Measurements from ENCODE around the gene AP2A1.

AP2A1 gene

GRCh38 chr19:49829200-49829599 is 62.4 kb downstream of the AP2A1 start:
- TF ChIP-seq, protein P1, sequence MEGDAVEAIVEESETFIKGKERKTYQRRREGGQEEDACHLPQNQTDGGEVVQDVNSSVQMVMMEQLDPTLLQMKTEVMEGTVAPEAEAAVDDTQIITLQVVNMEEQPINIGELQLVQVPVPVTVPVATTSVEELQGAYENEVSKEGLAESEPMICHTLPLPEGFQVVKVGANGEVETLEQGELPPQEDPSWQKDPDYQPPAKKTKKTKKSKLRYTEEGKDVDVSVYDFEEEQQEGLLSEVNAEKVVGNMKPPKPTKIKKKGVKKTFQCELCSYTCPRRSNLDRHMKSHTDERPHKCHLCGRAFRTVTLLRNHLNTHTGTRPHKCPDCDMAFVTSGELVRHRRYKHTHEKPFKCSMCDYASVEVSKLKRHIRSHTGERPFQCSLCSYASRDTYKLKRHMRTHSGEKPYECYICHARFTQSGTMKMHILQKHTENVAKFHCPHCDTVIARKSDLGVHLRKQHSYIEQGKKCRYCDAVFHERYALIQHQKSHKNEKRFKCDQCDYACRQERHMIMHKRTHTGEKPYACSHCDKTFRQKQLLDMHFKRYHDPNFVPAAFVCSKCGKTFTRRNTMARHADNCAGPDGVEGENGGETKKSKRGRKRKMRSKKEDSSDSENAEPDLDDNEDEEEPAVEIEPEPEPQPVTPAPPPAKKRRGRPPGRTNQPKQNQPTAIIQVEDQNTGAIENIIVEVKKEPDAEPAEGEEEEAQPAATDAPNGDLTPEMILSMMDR (IDR thresholded peaks at IDR 0.05; ENCODE audit: low read depth, low read length, missing control alignments): no peak
- no peak for DNase-seq (ENCODE audit: extremely low read depth, low read depth)
- no peak overlapping the region for H3K4me3 ChIP-seq (replicated peaks; ENCODE audit: low read depth, low read length)

- TF ChIP-seq, protein P1 (IDR thresholded peaks at IDR 0.05; ENCODE audit: low read depth, low read length, missing control alignments): no peak
- H3K4me3 ChIP-seq (replicated peaks; ENCODE audit: low read depth, low read length): no peak overlapping the region
- no peak for DNase-seq (ENCODE audit: extremely low read depth, low read depth)
Observed at GRCh38 chr19:49829721-49830120, 62.9 kb downstream of the AP2A1 start.

- TF ChIP-seq, protein P1 (IDR thresholded peaks at IDR 0.05; ENCODE audit: low read depth, low read length, missing control alignments): no peak
- DNase-seq (ENCODE audit: extremely low read depth, low read depth): no peak
- H3K4me3 ChIP-seq (replicated peaks; ENCODE audit: low read depth, low read length): no peak overlapping the region
Observed at GRCh38 chr19:49830766-49831165, 64.0 kb downstream of the AP2A1 start.

DNA sequence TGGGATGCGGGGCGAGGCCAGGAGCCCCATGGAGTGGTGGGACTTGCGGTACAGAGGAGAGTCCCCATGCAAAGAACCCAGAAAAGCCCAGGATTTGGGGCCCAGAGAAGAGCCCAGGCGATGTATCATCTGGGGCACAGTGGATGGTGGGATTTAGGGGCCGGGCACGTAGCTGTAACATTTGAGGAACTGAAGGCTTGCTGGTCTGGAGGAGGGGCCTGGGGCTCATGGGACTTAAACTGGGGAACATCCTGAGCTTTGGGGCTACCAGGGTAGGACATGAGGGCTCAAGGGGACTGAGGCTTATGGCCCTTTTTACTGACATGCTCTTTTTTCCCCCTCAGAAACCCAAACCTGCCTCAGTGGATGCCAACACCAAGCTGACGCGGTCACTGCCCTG is 64.8 kb downstream of the AP2A1 start:
- TF ChIP-seq, protein P1 (IDR thresholded peaks at IDR 0.05; ENCODE audit: low read depth, low read length, missing control alignments): no peak
- no peak for DNase-seq (ENCODE audit: extremely low read depth, low read depth)
- no peak overlapping the region for H3K4me3 ChIP-seq (replicated peaks; ENCODE audit: low read depth, low read length)

- H3K4me3 ChIP-seq (replicated peaks; ENCODE audit: low read depth, low read length): no peak overlapping the region
- no peak for DNase-seq (ENCODE audit: extremely low read depth, low read depth)
- TF ChIP-seq, protein P1 (IDR thresholded peaks at IDR 0.05; ENCODE audit: low read depth, low read length, missing control alignments): no peak
Observed at GRCh38 chr19:49832556-49832955, 65.8 kb downstream of the AP2A1 start.

DNA sequence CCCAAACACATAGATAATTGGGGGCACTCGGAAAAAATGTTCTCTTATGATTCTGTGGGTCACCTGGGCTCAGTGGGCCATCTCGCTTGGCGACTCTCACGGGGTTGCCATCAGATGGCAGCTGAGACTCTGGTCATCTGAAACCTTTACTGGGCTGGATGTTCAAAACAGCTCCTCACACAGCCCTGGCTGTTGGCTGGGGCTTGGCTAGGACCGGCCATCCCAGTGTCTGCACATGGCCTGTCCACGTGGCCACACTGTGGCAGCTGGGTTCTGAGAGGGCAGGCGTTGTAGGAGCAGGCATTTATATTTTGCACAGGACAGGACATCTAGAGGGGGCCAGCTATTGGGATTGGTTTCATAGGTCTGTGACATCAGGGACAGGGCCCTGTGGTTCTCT is 66.8 kb downstream of the AP2A1 start:
- DNase-seq (ENCODE audit: extremely low read depth, low read depth): no peak
- TF ChIP-seq, protein P1 (IDR thresholded peaks at IDR 0.05; ENCODE audit: low read depth, low read length, missing control alignments): no peak
- H3K4me3 ChIP-seq (replicated peaks; ENCODE audit: low read depth, low read length): no peak overlapping the region

- DNase-seq (ENCODE audit: extremely low read depth, low read depth): no peak
- TF ChIP-seq, protein P1 (IDR thresholded peaks at IDR 0.05; ENCODE audit: low read depth, low read length, missing control alignments): no peak
- H3K4me3 ChIP-seq (replicated peaks; ENCODE audit: low read depth, low read length): no peak overlapping the region
Observed at GRCh38 chr19:49835562-49835961, 68.8 kb downstream of the AP2A1 start.

All from HFF-Myc (cell line).